ENCODE measurements around the gene FAM78B. TPM values are rescaled to one million over a fixed set of nuclear protein-coding genes. Genes with fewer than 3 reads are reported as not detected.

Gene FAM78B
- total RNA-seq, 1 experiment from 2014 or later, result 0.41 TPM

DNA sequence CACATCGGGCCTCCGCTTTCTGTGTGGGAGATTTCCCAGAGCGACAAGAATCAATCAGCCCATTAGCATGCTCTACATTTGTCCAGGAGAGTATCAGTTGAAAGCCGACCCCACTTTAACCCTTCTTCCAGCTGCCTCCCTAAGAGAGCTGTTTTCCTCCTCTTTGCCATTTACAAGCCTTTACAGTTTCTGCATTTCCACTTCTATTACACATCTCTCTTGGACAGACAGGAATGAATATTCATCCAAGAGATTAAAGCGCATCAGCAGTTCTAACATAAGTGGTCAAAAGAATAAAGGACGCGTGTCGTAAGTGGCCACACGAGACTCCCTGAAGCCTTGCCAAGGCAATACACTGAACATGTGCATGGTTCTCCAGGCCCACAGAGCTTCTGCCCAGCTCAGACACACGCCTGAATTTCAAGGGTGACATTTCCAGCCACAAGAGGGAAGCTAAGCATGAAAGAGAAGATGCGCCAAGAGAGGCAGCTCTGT lies 47.3 kb downstream of the FAM78B start:
- peaks cover 2% of the 10 kb centered on the region; the same call in 1 of the 2 replicates for H3K27me3 ChIP-seq (ENCODE audit: control insufficient read depth, insufficient read depth, low read length)
- H3K4me3 ChIP-seq (ENCODE audit: low read depth in 2 of 2, low read length in 2 of 2), result no peak overlapping the region
- TF ChIP-seq TCF7L2 (IDR thresholded peaks at IDR 0.05; ENCODE audit: low read depth, low read length), result no peak
- TF ChIP-seq, protein P1, sequence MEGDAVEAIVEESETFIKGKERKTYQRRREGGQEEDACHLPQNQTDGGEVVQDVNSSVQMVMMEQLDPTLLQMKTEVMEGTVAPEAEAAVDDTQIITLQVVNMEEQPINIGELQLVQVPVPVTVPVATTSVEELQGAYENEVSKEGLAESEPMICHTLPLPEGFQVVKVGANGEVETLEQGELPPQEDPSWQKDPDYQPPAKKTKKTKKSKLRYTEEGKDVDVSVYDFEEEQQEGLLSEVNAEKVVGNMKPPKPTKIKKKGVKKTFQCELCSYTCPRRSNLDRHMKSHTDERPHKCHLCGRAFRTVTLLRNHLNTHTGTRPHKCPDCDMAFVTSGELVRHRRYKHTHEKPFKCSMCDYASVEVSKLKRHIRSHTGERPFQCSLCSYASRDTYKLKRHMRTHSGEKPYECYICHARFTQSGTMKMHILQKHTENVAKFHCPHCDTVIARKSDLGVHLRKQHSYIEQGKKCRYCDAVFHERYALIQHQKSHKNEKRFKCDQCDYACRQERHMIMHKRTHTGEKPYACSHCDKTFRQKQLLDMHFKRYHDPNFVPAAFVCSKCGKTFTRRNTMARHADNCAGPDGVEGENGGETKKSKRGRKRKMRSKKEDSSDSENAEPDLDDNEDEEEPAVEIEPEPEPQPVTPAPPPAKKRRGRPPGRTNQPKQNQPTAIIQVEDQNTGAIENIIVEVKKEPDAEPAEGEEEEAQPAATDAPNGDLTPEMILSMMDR (IDR thresholded peaks at IDR 0.05), result no peak
- no peak for TF ChIP-seq SIN3A (IDR thresholded peaks at IDR 0.05; ENCODE audit: borderline replicate concordance, insufficient read depth, low read depth, low read length)
- no peak for TF ChIP-seq POLR2AphosphoS5 (IDR thresholded peaks at IDR 0.05; ENCODE audit: low read depth, low read length)
- TF ChIP-seq, protein P2, sequence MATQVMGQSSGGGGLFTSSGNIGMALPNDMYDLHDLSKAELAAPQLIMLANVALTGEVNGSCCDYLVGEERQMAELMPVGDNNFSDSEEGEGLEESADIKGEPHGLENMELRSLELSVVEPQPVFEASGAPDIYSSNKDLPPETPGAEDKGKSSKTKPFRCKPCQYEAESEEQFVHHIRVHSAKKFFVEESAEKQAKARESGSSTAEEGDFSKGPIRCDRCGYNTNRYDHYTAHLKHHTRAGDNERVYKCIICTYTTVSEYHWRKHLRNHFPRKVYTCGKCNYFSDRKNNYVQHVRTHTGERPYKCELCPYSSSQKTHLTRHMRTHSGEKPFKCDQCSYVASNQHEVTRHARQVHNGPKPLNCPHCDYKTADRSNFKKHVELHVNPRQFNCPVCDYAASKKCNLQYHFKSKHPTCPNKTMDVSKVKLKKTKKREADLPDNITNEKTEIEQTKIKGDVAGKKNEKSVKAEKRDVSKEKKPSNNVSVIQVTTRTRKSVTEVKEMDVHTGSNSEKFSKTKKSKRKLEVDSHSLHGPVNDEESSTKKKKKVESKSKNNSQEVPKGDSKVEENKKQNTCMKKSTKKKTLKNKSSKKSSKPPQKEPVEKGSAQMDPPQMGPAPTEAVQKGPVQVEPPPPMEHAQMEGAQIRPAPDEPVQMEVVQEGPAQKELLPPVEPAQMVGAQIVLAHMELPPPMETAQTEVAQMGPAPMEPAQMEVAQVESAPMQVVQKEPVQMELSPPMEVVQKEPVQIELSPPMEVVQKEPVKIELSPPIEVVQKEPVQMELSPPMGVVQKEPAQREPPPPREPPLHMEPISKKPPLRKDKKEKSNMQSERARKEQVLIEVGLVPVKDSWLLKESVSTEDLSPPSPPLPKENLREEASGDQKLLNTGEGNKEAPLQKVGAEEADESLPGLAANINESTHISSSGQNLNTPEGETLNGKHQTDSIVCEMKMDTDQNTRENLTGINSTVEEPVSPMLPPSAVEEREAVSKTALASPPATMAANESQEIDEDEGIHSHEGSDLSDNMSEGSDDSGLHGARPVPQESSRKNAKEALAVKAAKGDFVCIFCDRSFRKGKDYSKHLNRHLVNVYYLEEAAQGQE (IDR thresholded peaks at IDR 0.05; ENCODE audit: insufficient read depth in 1 of 2, low read depth in 2 of 2, low read length in 1 of 2), result no peak
- no peaks in the 10 kb centered on the region for H3K4me1 ChIP-seq (ENCODE audit: control insufficient read depth, insufficient read depth, low read length)
- no peaks in the 10 kb centered on the region for H3K36me3 ChIP-seq (ENCODE audit: control insufficient read depth, insufficient read depth, low read length)
- no peak for ATAC-seq
- in situ Hi-C loops (cut with HindIII; ENCODE audit: low pct_unique_long_range_greater_than_20kb, low sequenced_read_pairs), result no loop called here
- BruUV-seq (replicated peaks), result no TSS peak
- no peak overlapping the region for H3K27ac ChIP-seq (ENCODE audit: low read length)
- ChIA-PET CTCF (no interaction called here), POLR2A (no interaction called here)
- no peaks in the 10 kb centered on the region for H3K9me3 ChIP-seq (ENCODE audit: control insufficient read depth, insufficient read depth, low read depth, low read length)
- intact Hi-C loops (cut with micrococcal nuclease; ENCODE audit: unreplicated experiment), result no loop called here
- DNase-seq (ENCODE audit: low read depth, low spot score), result no peak

DNA sequence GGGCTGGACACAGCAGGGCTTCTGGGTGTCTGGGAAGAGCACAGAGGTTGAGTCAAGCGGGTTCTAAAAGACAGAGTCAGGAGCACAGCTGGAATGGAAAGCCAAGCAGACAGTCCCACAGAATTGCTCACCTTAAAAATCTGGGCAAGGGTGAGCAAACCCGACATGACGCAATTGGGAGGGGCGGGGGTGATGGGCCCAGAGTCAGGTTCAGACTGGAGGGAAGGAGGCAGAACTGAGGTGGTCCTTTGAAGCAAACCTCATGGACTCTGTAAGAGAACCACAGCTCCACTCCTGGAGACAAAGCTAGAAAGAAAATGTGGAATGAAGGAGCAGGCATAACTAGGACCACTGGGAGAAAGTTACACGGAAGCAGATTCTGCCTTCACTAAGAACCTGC lies 49.0 kb downstream of the FAM78B start:
- DNase-seq (ENCODE audit: low read depth, low spot score) (no peak), ATAC-seq (no peak)
- in situ Hi-C loops (cut with HindIII; ENCODE audit: low pct_unique_long_range_greater_than_20kb, low sequenced_read_pairs), result no loop called here
- Histone ChIP-seq H3K36me3 (ENCODE audit: control insufficient read depth, insufficient read depth, low read length) (no peaks in the 10 kb centered on the region), H3K9me3 (ENCODE audit: control insufficient read depth, insufficient read depth, low read depth, low read length) (no peaks in the 10 kb centered on the region), H3K4me3 (ENCODE audit: low read depth in 2 of 2, low read length in 2 of 2) (no peak overlapping the region), H3K27me3 (ENCODE audit: control insufficient read depth, insufficient read depth, low read length) (peaks cover 2% of the 10 kb centered on the region; the same call in 1 of the 2 replicates), H3K4me1 (ENCODE audit: control insufficient read depth, insufficient read depth, low read length) (no peaks in the 10 kb centered on the region), H3K27ac (ENCODE audit: low read length) (no peak overlapping the region)
- no TSS peak for BruUV-seq (replicated peaks)
- POLR2A ChIA-PET, result interaction anchor here (0.6 kb wide), 1 partner anchor 185 kb away, joined by 8 read pairs; no protein-coding TSS in a partner anchor
- CTCF ChIA-PET, result no interaction called here
- TF ChIP-seq SIN3A (IDR thresholded peaks at IDR 0.05; ENCODE audit: borderline replicate concordance, insufficient read depth, low read depth, low read length), result no peak
- TF ChIP-seq POLR2AphosphoS5 (IDR thresholded peaks at IDR 0.05; ENCODE audit: low read depth, low read length), result no peak
- no peak for TF ChIP-seq TCF7L2 (IDR thresholded peaks at IDR 0.05; ENCODE audit: low read depth, low read length)
- TF ChIP-seq, protein P1 (IDR thresholded peaks at IDR 0.05), result no peak
- TF ChIP-seq, protein P2 (IDR thresholded peaks at IDR 0.05; ENCODE audit: insufficient read depth in 1 of 2, low read depth in 2 of 2, low read length in 1 of 2), result no peak
- intact Hi-C loops (cut with micrococcal nuclease; ENCODE audit: unreplicated experiment), result no loop called here
